Eye (tissue), 1 donor: Measurements from ENCODE around the gene RPIA.
A peak's percentile ranks its signal among the peaks of the same experiment; 100 is the strongest.
"Not testable (repeated sequence)": the region's sequence is repeated elsewhere in the genome, so short reads cannot be mapped to it uniquely, and the experiment has no call there.

Source experiments
- DNase-seq: peaks from one replicate; pipeline ENCODE4 v3.0.0-alpha.2; 2015

RPIA gene

GRCh38 chr2:88736437-88736836, 45.0 kb downstream of the RPIA start:
- no peak for DNase-seq

GRCh38 chr2:88737385-88737784, 45.9 kb downstream of the RPIA start:
- no peak for DNase-seq

GRCh38 chr2:88738271-88738670, 46.8 kb downstream of the RPIA start:
- no peak for DNase-seq

- DNase-seq = peak; percentile 87
Measured at GRCh38 chr2:88739985-88740600, 48.6 kb downstream of the RPIA start.

- no peak for DNase-seq
Measured at GRCh38 chr2:88746929-88747490, 55.5 kb downstream of the RPIA start.

GRCh38 chr2:88747990-88748389, 56.5 kb downstream of the RPIA start:
- no peak for DNase-seq

GRCh38 chr2:88751768-88752167, 60.3 kb downstream of the RPIA start:
- DNase-seq = no peak

GRCh38 chr2:88753833-88754584, 62.5 kb downstream of the RPIA start:
- no peak for DNase-seq

GRCh38 chr2:88754585-88755320, 63.3 kb downstream of the RPIA start:
- DNase-seq = no peak

- DNase-seq = no peak
Measured at GRCh38 chr2:88755836-88756235, 64.4 kb downstream of the RPIA start.

- no peak for DNase-seq
Measured at GRCh38 chr2:88757025-88757424, 65.6 kb downstream of the RPIA start.

GRCh38 chr2:88758702-88759101, 67.2 kb downstream of the RPIA start:
- not testable (repeated sequence) for DNase-seq

- no peak for DNase-seq
Measured at GRCh38 chr2:88760819-88761598, 69.5 kb downstream of the RPIA start.

- DNase-seq = no peak
Measured at GRCh38 chr2:88764141-88764849, 72.8 kb downstream of the RPIA start.

GRCh38 chr2:88764850-88765153, 73.3 kb downstream of the RPIA start:
- peak; percentile 30 for DNase-seq

GRCh38 chr2:88765154-88765888, 73.8 kb downstream of the RPIA start:
- DNase-seq = peak; percentile 78

- not testable (repeated sequence) for DNase-seq
Measured at GRCh38 chr2:88765889-88766481, 74.5 kb downstream of the RPIA start.

GRCh38 chr2:88770016-88770415, 78.5 kb downstream of the RPIA start:
- DNase-seq = no peak

- not testable (repeated sequence) for DNase-seq
Measured at GRCh38 chr2:88773233-88774028, 82.0 kb downstream of the RPIA start.

GRCh38 chr2:88789213-88789612, 97.7 kb downstream of the RPIA start:
- DNase-seq = not testable (repeated sequence)
